AG20443 (cell line): ENCODE measurements around the gene SLIT3.

Source experiments
- DNase-seq: peaks from one replicate; pipeline ENCODE4 v3.0.0; 2012; ENCODE audit warnings: low spot score, mixed read lengths

The SLIT3 gene

DNA sequence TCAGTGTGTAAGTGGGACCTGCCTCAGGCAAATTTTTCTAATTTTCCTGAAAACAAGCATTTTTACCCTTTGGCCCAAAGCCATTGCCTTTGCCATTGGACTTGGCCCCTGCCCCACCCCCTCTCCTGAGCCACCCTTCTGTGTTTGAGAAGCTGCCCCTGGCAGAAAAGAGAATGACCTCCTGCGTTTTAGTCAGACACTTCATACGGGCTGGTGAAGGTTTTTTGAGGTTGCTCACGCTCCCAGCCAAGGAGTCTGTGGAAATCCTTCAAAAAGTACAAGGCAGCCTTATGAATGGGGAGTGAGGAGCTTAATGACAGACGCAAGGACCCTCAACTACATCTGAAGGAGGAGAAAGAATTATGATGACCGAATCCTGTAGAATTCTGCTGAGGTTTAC, 308.9 kb downstream of the SLIT3 start:
- DNase-seq, result peak; percentile 44

DNA sequence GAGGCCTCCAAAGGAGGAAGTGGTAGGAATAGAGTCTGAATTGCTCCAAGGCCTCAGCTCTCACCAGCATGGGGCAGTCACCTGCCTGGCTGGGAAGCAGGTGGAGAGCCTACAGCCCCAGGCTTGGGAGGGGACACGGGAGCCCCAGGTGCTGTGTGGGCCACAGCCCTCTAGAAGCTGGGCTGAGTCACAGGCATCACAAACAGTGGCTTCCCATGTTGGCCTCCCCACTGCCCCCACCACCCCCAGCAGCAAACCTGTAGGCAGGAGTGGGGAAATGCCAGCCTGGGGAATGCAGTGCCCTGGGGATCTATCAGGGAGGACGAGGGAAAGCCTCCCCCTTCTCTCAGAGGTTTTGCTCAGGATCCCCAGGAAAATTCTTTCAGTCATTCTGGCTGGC, 309.6 kb downstream of the SLIT3 start:
- DNase-seq, result no peak

DNA sequence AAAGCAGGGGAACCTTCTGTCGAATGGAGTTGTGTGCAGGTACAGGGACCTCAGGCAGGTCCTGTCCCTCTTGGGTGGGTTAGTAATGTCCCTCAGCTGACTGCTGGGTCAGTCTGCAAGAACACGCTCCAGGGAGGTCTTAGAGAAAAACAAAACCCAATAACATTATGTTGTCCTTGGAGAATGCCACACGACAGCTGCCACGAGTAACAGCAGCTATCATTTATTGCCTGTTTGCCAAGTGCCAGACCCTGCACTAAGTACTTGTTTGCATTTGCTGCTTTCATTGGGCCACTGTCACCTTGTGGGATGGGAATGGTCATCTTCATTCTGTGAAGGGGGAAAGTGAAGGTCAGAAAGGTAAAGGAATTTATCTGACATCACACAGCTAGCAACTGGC, 310.3 kb downstream of the SLIT3 start:
- no peak for DNase-seq

DNA sequence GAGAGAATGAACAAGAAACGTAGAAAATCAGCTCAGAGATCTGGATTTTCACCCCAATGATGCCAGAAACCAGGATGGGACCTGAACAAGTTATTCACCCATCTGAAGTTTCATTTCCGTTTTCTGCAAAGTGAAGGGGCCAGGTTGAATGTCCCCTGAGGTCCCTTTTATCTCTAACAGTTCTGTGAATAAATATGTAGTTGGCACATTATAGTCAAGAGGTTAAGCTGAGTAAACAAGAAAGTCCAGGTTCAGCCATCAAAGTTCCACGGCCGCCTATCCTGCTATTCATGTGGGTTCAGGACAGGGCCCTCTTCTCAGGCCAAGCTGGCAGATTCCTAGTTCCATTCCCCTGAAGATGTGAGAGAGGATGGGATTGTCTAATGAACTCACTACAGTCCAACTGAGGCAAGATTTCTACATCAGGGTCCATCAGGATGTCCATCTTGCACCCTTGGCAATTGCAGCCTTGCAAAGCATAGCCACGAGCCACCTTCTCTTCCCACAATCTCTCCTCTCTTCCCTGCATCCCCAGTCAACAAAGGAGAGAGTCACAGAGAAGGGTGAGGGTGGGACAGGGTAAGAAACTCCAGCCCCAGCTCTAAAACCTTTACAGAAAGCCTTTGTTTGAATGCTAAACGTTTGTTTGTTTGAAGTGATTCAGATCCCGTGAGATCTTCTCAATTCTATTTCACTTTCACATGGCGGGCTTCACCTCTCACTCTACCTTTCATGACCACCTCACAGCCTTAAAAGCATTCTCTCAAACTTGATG, 311.0 kb downstream of the SLIT3 start:
- DNase-seq, result no peak

DNA sequence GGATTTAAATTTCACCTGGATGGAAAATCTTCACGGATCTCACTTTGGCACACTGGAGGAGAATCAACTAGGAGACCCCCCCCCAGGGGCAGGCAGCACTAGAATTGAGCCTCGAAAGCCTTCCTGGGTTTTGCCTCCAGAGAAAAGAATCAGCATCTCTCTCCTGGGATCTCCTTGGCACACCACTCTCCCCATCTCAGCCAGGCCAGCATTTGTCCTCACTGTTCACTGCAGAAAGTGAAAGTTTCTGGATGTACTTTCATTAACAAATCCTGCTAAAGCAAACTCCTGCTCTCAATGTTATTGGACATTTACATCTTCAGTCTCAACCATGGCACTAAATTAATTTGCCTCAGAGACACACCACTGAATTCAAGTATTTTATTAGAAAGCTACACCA, 312.2 kb downstream of the SLIT3 start:
- DNase-seq, result no peak

DNA sequence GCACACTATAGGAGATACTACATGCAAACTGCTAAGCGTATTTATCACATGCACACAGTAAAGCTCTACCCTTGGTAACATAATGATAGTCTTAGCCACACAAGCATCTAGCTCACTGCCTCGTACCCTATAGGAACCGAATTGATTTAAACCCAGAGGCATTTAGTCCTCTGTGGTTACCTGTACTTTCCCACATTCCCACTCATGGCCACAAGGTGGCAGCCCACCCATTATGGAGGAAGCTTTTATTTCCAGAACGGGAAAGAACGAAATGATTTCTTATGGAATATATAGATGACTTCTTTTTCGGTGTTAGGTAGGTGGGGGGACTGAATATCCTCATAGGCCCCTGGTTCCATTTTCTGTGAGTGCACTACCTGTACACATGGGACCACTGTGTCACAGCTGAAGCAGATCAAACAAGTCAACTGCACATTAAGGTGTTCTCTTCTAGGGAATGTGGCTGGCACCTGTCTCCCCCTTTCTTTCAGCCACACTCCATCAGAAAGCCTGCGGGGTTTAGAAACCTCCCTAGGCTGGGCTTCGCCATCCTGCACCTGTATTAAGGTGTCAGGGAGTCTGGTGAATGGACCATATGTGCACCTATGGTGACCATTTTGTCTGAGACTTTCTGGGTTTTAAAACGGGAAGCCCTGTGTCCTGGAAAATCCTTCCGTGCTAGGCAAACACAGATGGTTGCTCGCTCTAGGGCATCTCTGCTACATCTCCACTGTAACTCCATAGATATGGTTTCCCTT, 313.2 kb downstream of the SLIT3 start:
- DNase-seq, result peak; percentile 62

DNA sequence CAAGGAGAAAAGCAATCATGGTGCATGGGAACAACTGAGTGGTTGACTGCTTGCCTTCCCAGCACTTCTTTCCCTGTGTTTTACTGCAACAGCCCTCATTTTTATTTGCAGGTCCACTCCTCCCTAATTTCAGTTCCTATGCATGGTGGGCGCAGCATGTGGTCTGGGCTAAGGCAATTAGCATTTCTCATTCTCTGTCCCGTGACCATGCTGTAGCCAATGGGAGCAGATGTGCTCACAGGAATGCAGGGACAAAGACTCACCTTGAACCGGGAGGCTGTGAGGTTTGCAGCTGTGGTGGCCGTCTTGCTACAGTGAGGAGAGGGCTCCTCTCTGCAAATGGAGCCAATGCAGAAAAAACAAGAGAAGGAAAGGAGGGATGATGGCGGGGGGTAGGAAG, 315.5 kb downstream of the SLIT3 start:
- no peak for DNase-seq

DNA sequence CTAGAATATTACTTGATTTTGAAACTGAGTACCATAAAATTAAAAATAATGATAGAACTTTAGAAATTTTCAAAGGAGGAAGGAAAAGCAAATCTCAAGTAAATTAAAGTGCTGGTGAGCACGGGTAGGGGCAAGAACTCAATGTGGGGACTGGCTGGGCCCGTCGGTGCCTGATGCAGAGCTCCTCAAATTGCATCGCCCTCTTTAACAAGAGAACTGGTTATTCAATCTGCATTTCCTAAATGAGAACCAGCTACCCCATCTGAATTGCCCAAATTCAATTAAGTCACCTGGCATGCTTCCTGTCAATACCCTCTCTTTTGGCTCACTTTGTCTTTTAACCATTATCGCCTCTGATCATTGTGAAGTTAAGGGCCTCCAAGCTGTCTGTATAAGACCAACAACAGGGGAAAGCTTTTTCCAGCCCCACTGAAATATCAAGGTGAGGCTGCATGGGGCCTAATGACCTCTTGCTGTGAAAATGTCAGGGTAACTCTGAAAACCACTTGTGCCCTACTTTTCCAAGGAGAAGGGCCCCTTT, 316.7 kb downstream of the SLIT3 start:
- no peak for DNase-seq

DNA sequence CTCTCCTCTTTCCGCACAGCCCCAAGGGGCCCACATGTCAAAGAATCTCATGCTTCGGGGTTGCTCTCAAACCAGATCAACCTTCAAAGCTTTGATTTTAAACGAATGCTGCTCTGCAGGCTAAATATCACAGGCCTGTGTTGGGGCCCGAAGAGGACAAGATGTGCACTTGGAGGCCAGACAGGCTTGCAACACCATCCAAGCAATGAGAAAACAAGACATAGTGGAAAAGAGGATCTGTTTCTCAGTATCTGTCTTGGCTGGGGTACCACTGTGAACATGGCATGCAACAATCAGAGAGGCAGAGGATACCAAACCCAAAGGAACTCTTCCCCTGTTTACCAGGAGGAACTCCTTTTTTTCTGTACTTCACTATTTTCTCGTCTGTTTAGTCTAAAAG, 321.8 kb downstream of the SLIT3 start:
- no peak for DNase-seq

DNA sequence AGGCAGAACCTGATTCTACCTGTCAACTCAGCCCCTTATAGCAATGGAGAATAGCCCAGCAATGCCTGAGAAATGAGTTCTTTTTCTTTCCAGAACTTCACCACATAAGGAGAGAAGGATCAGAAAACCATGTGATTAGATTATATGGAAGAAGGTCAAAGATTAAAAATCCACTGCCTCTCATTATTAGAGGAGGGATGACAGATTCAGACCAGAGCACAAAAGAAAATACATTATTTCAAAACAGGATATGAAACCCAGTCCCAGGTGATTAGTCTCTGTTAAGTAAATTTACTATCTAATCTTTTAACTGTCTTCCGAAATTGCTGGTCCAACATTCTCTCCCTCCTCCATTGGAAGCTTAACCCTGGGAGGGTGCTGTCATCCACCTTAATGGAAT, 322.4 kb downstream of the SLIT3 start:
- no peak for DNase-seq

DNA sequence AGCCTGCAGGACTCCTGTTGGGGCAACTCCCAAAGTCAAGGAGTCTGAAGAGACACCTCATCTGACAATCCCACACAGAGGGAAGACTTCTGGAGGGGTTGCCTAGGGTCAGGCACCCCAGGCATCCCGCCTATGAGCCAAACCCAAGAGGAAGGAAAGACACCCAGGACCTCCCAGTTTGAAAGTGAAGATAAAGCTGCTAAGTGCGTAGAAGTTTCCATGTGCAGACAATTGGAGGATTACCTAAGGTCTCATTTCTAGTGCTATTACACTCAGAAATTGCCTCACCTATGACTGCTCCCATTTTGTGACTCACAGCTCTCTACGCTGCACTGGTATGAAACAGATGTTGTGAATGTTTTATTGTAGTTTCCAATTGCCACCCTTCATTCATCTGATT, 322.9 kb downstream of the SLIT3 start:
- peak; percentile 73 for DNase-seq

DNA sequence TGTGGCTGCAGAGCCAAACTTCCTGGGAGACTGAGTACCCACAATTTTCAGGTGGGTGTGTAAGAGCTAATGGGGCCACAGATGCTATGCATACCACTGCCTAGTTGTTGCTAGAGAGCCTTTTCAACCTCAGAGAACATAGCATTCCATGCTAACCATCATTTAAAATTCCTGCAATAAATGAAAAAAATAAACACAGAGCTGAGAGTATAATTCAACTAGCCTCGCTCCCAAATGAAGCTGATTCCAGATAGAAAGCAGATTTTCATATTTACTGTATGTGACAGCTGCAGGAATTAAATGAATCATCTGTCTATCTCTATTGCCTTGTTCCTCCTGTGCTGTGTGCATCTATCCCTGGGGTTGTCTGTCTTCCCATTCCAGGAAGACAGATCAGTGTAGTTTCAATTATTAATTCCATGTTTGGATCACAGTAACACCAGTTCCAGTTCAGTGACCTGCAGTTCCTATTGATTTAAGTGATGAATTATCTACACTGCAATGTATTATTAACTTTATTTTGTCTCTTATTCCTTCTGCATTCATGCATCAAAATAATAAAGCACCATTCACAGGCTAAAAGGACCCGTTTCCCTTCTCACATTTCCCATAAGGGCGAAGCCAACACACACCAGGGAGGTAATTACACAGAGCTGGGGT, 324.5 kb downstream of the SLIT3 start:
- DNase-seq, result peak; percentile 62

DNA sequence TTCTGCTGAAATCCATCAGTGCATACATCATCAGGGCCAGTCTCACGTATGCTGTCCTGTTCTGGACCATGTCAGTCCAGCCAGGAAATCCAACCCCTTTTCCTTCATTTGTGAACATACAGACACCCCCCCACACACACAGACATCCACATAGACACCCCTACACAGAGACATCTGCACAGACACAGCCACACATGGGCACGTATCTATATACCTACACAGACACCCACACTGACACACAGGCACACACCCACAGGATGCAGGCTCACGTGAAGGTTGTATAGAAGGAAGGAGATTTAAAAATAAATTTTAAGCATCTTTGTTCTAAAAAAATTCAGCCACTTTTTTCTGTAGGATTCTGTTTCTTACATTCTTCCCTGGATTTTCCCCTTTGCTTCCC, 325.6 kb downstream of the SLIT3 start:
- no peak for DNase-seq

DNA sequence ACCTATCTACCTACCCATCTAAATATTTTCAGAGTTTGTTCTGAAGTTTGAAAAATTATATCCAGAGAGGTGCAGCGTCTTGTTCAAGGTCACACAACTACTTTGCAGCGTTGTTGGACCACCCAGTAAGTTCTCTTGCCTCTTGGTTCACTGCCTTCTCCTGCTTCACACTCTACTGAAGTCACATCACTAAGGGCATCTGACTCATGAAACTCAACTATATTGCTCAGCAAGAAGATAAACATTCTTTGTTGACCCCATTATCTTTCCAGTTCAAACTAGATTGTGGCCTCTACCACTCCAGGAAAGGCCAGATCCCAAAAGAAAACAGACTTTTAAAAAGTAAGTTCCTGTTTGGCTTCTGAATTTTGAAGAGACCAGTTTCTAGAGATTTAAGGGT, 326.9 kb downstream of the SLIT3 start:
- DNase-seq, result peak; percentile 40

DNA sequence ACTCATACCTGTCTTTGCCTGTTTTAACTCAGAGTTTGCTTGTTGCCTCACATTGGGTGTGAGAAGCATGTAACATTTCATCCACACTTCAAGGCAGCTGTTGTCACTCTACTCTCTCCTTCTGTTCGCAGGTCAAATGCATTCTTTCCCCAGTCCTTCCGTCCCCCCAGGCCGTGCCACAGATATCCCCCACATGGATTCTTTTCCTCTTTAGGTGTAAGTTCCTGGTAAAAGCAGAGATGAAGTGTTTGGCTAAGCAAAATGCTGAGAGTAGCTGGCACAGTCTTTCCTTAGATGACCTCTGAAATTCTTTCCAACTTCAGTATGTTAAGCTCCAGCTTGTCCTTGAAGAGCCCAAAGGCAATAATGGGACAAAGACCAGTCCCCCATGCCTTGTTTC, 328.2 kb downstream of the SLIT3 start:
- DNase-seq, result no peak

DNA sequence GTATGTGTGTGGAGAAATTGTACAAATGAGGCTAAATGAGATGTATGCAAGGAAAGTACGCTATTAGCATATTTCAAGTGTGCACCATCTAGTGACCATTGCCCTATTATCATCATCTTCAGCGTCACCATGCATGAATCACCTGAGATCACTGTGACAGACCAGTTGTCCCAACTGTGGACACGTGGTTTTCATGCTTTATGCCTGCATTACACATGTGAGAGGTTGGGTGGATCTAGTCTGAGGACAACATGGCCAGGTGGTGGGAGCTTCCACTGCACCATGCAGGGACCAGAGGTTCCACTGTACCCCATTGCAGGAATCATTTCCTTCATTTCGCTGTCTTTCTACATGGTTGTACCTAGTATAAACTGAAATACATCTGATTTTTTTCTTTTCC, 329.8 kb downstream of the SLIT3 start:
- no peak for DNase-seq

DNA sequence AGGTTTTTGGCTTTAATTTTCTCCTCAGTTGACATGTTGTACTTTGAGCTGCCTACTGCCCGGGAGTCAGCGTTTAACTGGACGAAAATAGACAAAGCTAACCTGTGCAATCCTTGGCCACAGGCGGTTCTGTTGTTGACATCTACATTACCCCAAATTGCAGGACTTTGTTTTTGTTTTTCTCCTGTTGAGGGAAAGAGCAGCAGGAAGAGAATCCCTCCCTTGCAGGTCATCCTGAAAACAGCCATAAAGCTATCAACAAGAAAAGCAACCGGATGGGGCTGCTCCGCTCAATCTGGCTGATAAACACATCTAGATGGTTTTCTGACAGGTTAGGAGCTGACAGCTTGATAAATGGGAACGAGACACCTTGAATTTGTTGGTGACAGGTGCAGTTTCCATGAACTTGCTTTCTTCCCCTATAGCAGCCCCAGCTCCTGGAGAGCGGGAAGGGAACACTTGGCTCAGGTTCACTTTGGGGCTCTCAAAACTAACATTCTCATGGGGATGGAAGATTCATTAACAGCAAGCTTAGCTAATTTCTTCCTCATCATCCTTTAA, 331.5 kb downstream of the SLIT3 start:
- no peak for DNase-seq

DNA sequence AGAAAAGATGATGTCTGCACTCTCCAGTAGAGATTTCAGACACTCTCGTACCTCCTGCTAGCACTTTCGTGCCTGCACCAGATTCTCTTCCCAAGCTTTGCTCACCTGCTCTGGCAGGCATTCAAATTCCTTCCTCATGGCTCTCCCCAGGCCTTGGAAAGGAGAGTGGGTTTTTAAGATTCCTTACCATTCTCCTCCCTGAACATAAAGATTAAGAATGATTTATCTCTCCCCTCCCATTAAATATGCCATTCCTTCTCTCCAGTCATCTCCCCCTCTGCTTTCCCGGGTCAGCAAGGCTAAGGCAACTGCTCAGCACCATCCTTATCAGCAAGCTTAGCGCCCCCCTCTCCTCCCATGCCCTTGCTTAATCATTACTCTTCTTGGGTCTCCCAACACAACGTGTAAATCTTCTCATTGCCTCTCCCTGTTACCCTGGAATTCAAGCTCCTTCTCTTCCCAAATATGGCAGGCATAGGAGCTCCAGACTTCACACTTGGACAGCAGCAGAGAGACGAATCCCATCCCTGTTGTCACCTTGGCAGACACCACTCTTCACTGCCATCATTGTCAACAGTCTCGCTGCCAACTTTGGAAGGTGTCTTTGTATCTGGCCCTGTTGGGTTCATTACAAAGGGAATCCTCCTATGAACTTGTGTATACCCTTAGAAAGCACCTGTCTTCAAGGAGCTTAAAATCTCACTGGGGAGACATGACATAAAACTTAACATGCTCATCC, 332.9 kb downstream of the SLIT3 start:
- DNase-seq, result no peak

DNA sequence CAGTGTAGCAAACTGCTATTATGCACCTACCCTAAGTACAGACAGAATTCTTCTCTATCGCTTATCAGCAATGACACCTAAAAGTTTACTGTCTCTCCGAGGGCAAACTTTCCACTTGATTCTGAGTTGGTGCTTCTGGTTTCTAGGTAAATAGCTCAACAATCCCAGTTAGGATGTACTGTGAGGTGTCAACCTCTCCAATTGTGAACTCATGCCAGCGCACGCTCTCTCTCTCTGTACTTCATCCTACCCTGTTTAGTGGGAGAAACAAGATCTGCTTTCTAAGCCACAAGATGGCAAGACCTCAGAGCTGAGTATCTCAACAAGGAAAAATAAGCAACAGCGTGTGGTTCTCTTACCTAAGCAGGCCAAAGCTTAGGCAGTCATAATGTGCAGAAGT, 335.3 kb downstream of the SLIT3 start:
- no peak for DNase-seq

DNA sequence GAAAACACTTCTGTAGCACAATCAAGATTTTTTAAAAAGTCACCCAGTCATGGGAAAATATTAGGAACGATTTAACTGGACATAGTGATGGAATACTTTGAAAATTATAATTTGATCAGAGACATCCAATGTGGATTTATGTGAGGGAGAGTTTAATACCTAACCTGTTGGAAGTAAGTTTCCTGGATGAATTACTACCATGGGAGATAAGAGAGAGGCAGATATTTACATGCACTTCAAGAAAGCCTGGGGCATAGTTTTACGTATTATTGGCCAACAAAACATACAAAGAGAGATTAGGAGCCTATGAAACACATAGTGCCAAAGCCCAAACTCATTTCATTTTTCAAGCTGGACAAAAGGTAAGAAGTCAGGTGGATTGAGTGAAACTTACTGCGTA, 336.8 kb downstream of the SLIT3 start:
- no peak for DNase-seq

DNA sequence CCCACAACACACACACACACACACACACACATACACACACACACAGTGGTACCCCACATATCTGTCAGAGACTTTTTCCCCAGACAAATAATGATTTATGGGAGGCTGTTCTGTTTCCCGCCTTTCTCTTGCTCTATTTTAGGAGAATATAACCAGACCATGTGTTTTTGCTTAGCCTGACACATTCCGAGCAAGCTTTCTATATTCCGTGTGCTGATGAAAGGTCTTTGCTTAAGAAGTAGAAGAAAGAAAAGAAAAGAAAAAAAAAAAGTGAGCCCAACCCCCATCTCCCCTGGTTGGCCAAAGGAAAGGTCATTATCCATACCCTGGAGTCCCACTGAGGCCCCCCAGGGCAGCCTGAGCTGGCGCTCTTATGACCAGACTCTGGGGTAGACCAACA, 338.6 kb downstream of the SLIT3 start:
- DNase-seq, result peak; percentile 60

DNA sequence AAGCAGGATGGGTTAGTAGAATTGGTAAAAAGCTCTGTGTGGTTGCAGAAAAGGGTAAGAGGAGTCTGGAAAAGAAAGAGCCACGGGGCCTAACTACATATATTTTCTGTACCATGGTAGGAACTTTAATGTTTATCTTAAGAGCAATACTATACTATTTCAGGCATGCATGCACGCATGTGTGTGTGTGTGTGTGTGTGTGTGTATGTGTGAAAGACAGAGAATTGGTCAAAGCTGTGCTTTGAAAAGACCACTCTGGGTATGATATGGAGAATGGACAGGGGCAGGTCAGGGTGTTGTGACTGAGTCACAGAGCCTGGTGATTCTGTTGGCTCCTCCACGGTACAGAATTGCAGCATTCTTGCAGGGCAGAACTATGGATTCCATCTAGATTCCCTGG, 339.3 kb downstream of the SLIT3 start:
- DNase-seq, result no peak
